BJ (cell line): ENCODE measurements around the gene ATP8A2. TPM values are rescaled to one million over a fixed set of nuclear protein-coding genes. Genes with fewer than 3 reads are reported as not detected.

Experiments used
- CTCF ChIA-PET: fragments of 350-600 bp; formaldehyde crosslinking; extraction: SDS; loops from one replicate; lab custom pipeline; 2021; ENCODE audit warnings: antibody characterized with exemption, inconsistent platforms; lab: Yijun Ruan, JAX
- POLR2A ChIA-PET: fragments of 300-600 bp; sonication (Branson Sonifier 250); formaldehyde crosslinking; extraction: SDS; loops from one replicate; lab custom pipeline; 2021; ENCODE audit warnings: antibody characterized with exemption; lab: Charles Lee
- DNase-seq: peaks from one replicate; pipeline ENCODE4 v3.0.0-alpha.2; 2011; ENCODE audit warnings: low read depth
- H3K27me3 ChIP-seq: 2 replicates; pipeline ENCODE4 v1.6.0; 2011; ENCODE audit warnings: low read length; ENCODE audit not compliant: control insufficient read depth, insufficient read depth
- H3K36me3 ChIP-seq: 2 replicates; pipeline ENCODE4 v1.5.1; 2011; ENCODE audit warnings: low read length; ENCODE audit not compliant: control insufficient read depth, insufficient read depth
- H3K4me3 ChIP-seq: 2 replicates; pipeline ENCODE4 v1.5.1; 2011; ENCODE audit warnings: low read depth, mild to moderate bottlenecking, control low read depth, low read length
- CTCF ChIP-seq: IDR thresholded peaks from 2 replicates; pipeline ENCODE4 v1.5.1; 2011; ENCODE audit warnings: low read depth, mild to moderate bottlenecking, control low read depth, inconsistent platforms, low read length, moderate library complexity; ENCODE audit not compliant: insufficient read depth
- polyA plus RNA-seq: library from polyadenylated mRNA; depleted of rRNA; stranded (reverse); fragments of >200 nt; gene quantifications from 2 replicates; pipeline ENCODE4 v1.2.3, GENCODE V29; 2011

Gene ATP8A2
- polyA plus RNA-seq, 1 experiment = 0.02 TPM

DNA sequence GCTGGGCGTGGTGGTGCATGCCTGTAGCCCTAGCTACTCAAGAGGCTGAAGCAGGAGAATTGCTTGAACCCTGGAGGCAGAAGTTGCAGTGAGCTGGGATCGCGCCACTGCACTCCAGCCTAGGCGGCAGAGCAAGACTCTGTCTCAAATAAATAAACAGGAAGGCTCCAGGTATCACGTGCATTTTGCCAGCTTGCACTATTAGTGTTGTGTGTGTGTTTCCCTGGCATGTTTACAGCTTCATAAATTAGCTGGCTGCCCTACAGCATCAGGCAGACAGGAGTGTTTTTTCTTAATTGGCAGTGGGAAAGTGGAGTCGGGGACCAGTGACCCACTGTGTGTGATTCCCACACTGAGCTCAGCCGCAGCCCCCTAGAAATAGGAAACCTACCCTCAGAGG is 647.5 kb downstream of the ATP8A2 start:
- no peaks in the 10 kb centered on the region for H3K36me3 ChIP-seq
- DNase-seq = no peak
- TF ChIP-seq CTCF = no peak
- H3K4me3 ChIP-seq = no peak overlapping the region
- H3K27me3 ChIP-seq = no peaks in the 10 kb centered on the region
- CTCF ChIA-PET = interaction anchor here (1.3 kb wide), 1 partner anchor 10 kb away, joined by 3 read pairs; no protein-coding TSS in a partner anchor
- POLR2A ChIA-PET = no interaction called here

GRCh38 chr13:26019881-26020870 is 648.4 kb downstream of the ATP8A2 start:
- DNase-seq = peak; percentile 52
- Histone ChIP-seq H3K27me3 (no peaks in the 10 kb centered on the region), H3K36me3 (no peaks in the 10 kb centered on the region), H3K4me3 (no peak overlapping the region)
- ChIA-PET POLR2A (no interaction called here), CTCF (interaction anchor here (0.7 kb wide), 1 partner anchor 26 kb away, joined by 3 read pairs; no protein-coding TSS in a partner anchor)
- no peak for TF ChIP-seq CTCF

DNA sequence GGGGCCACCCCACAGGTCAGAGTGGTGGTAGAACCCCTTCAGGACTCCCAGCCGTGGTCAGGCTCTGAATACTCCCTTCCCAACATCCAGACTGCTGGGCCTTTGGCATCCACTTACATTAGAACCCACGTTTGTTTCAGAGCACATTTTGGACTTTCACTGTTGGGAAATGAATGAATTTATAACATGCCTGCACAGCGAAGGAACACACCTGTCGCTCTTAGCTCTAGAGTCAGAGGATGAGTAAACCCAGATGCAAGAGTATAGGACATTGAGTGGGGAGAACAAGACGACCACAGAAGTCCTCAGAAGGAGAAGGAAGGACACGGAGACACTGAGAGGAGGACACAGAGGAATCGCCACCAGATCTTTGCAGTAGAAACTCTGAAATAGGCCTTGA is 649.1 kb downstream of the ATP8A2 start:
- no peak for DNase-seq
- Histone ChIP-seq H3K27me3 (no peaks in the 10 kb centered on the region), H3K4me3 (no peak overlapping the region), H3K36me3 (no peaks in the 10 kb centered on the region)
- ChIA-PET POLR2A (no interaction called here), CTCF (no interaction called here)
- TF ChIP-seq CTCF = no peak

- DNase-seq = no peak
- POLR2A ChIA-PET = no interaction called here
Observed at GRCh38 chr13:26021516-26021915, 649.7 kb downstream of the ATP8A2 start.

More at GRCh38 chr13:26021516-26021915, 649.7 kb downstream of the ATP8A2 start:
- CTCF ChIA-PET = no interaction called here
- Histone ChIP-seq H3K4me3 (no peak overlapping the region), H3K36me3 (no peaks in the 10 kb centered on the region), H3K27me3 (no peaks in the 10 kb centered on the region)
- no peak for TF ChIP-seq CTCF
